Astrocyte (in vitro differentiated cells and primary cell): ENCODE results near the gene UROC1. TPM values are rescaled to one million over a fixed set of nuclear protein-coding genes. Genes with fewer than 3 reads are reported as not detected.

ENCODE experiments used
- DNase-seq: peaks from one replicate; pipeline ENCODE4 v3.0.0-alpha.2; 2010; ENCODE audit warnings: low read depth
- FAIRE-seq: peaks from 2 replicates; lab custom pipeline; 2011; peaks lifted over from hg19 to GRCh38; lab: Jason Lieb, UNC
- H2AFZ ChIP-seq: 2 replicates; pipeline ENCODE4 v1.6.0; 2012; ENCODE audit warnings: low read depth, low read length, inconsistent platforms
- H3K27ac ChIP-seq: 2 replicates; pipeline ENCODE4 v1.5.1; 2011; ENCODE audit warnings: low read depth, low read length, inconsistent platforms
- H3K27me3 ChIP-seq: 2 replicates; pipeline ENCODE4 v1.6.0; 2011; ENCODE audit warnings: low read length, inconsistent platforms; ENCODE audit not compliant: insufficient read depth
- H3K36me3 ChIP-seq: 2 replicates; pipeline ENCODE4 v1.5.1; 2011; ENCODE audit warnings: low read length, inconsistent platforms; ENCODE audit not compliant: insufficient read depth
- H3K4me1 ChIP-seq: 2 replicates; pipeline ENCODE4 v1.5.1; 2011; ENCODE audit warnings: low read length, inconsistent platforms; ENCODE audit not compliant: insufficient read depth
- H3K4me2 ChIP-seq: 2 replicates; pipeline ENCODE4 v1.6.0; 2012; ENCODE audit warnings: low read length, inconsistent platforms
- H3K4me3 ChIP-seq: 2 replicates; pipeline ENCODE4 v1.5.1; 2011; ENCODE audit warnings: low read depth, mild to moderate bottlenecking, low read length, inconsistent platforms; ENCODE audit not compliant: insufficient read depth
- H3K79me2 ChIP-seq: 2 replicates; pipeline ENCODE4 v1.6.0; 2012; ENCODE audit warnings: mild to moderate bottlenecking, low read length, inconsistent platforms; ENCODE audit not compliant: insufficient read depth
- H3K9ac ChIP-seq: 2 replicates; pipeline ENCODE4 v1.6.0; 2012; ENCODE audit warnings: mild to moderate bottlenecking, low read length, inconsistent platforms
- H3K9me3 ChIP-seq: 2 replicates; pipeline ENCODE4 v1.5.1; 2012; ENCODE audit warnings: low read depth, mild to moderate bottlenecking, low read length, inconsistent platforms; ENCODE audit not compliant: insufficient read depth
- H4K20me1 ChIP-seq: 2 replicates; pipeline ENCODE4 v1.6.0; 2012; ENCODE audit warnings: low read length, inconsistent platforms; ENCODE audit not compliant: insufficient read depth
- H3K27ac Mint-ChIP-seq: one replicate; pipeline ENCODE4 v1.8.0; 2021; ENCODE audit warnings: mild to moderate bottlenecking, mixed read lengths; ENCODE audit not compliant: unreplicated experiment
- H3K27me3 Mint-ChIP-seq: one replicate; pipeline ENCODE4 v1.8.0; 2021; ENCODE audit warnings: low read depth, mixed read lengths; ENCODE audit not compliant: unreplicated experiment
- H3K36me3 Mint-ChIP-seq: one replicate; pipeline ENCODE4 v1.8.0; 2021; ENCODE audit warnings: low read depth, mixed read lengths; ENCODE audit not compliant: unreplicated experiment
- H3K4me1 Mint-ChIP-seq: one replicate; pipeline ENCODE4 v1.8.0; 2021; ENCODE audit warnings: low read depth, mixed read lengths; ENCODE audit not compliant: unreplicated experiment
- H3K4me3 Mint-ChIP-seq: one replicate; pipeline ENCODE4 v1.8.0; 2021; ENCODE audit warnings: mild to moderate bottlenecking, moderate library complexity, mixed read lengths; ENCODE audit not compliant: unreplicated experiment
- H3K9me3 Mint-ChIP-seq: one replicate; pipeline ENCODE4 v1.8.0; 2021; ENCODE audit warnings: mild to moderate bottlenecking, mixed read lengths; ENCODE audit not compliant: unreplicated experiment
- EZH2 ChIP-seq: IDR thresholded peaks from 2 replicates; pipeline ENCODE4 v1.6.1; 2012; ENCODE audit warnings: mild to moderate bottlenecking, low read length, inconsistent platforms; ENCODE audit not compliant: insufficient read depth
- total RNA-seq: library from RNA; stranded (reverse); gene quantifications from 2 replicates; pipeline ENCODE4 v1.2.1, GENCODE V29; 2021
- TF ChIP-seq, protein P1 (sequence below): IDR thresholded peaks from 2 replicates; pipeline ENCODE4 v1.5.1; 2011; ENCODE audit warnings: low read depth, mild to moderate bottlenecking, inconsistent platforms, low read length, moderate library complexity; ENCODE audit not compliant: insufficient read depth

The UROC1 gene
- total RNA-seq, 1 donor from 2014 or later: not detected

DNA sequence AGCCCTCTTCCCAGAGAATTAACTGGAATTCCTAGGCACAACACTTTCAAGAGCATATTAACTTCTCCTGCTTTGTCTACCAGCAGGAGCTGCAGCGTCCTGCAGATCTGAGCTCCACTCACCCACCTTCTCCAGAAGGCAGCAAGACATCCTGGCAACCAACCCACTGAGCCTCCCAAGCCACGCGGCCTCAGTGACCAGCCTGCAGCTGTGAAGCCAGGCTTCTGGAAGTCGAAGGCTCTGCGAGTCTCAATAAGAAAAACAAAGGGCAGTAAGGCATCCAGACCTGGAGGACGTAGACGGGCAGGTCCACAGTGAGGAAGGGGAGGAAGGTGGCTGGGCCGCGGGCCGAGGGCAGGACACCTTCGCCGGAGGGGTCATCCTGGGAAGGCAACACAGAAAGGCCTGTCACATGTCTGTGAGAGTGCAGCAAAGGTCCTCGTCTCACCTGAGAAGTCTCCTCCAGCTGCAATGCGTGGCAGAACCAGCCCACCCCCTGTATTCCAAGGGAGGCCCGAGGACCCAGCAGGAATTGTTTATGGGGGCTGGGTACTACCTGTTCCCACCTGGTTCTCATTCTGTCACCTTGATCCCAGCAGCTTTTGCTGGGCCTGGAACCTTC lies 78.1 kb downstream of the UROC1 start:
- H3K9me3 ChIP-seq: no peaks in the 10 kb centered on the region
- no peak for TF ChIP-seq EZH2
- TF ChIP-seq, protein P1, sequence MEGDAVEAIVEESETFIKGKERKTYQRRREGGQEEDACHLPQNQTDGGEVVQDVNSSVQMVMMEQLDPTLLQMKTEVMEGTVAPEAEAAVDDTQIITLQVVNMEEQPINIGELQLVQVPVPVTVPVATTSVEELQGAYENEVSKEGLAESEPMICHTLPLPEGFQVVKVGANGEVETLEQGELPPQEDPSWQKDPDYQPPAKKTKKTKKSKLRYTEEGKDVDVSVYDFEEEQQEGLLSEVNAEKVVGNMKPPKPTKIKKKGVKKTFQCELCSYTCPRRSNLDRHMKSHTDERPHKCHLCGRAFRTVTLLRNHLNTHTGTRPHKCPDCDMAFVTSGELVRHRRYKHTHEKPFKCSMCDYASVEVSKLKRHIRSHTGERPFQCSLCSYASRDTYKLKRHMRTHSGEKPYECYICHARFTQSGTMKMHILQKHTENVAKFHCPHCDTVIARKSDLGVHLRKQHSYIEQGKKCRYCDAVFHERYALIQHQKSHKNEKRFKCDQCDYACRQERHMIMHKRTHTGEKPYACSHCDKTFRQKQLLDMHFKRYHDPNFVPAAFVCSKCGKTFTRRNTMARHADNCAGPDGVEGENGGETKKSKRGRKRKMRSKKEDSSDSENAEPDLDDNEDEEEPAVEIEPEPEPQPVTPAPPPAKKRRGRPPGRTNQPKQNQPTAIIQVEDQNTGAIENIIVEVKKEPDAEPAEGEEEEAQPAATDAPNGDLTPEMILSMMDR: no peak
- H3K4me1 ChIP-seq: no peaks in the 10 kb centered on the region
- no peak overlapping the region for H3K4me2 ChIP-seq
- H3K4me3 ChIP-seq: no peak overlapping the region
- H3K27ac Mint-ChIP-seq: no peak overlapping the region
- DNase-seq: no peak
- no peak for FAIRE-seq
- no peak overlapping the region for H3K27ac ChIP-seq
- no peak overlapping the region for H3K4me3 Mint-ChIP-seq
- H3K9me3 Mint-ChIP-seq: peaks cover 2% of the 10 kb centered on the region
- no peaks in the 10 kb centered on the region for H3K27me3 Mint-ChIP-seq
- peaks cover 5% of the 10 kb centered on the region for H3K36me3 Mint-ChIP-seq
- H3K4me1 Mint-ChIP-seq: no peaks in the 10 kb centered on the region
- no peaks in the 10 kb centered on the region for H4K20me1 ChIP-seq
- H3K79me2 ChIP-seq: no peaks in the 10 kb centered on the region
- no peaks in the 10 kb centered on the region for H3K36me3 ChIP-seq
- H3K27me3 ChIP-seq: no peaks in the 10 kb centered on the region
- no peak overlapping the region for H2AFZ ChIP-seq
- H3K9ac ChIP-seq: no peak overlapping the region

DNA sequence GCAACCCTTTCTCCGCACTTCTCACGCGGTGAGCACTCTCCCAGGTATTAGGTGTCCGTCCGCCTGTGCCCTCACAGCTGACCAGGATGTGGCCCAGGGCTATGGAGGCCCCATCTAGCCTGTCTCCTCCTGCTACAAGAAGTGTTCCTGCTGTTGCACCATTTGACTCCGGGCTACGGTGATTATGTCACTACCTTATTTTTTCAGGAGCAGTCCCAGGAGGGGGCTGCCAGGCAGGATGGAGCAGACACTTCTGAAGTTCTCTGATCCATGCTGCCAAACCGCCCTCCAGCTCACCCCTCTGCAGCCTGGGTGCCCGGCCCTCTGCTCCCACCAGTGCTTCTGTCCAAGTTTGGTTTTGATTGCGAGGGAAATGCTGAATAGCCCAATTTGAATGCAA lies 78.8 kb downstream of the UROC1 start:
- Mint-ChIP-seq H3K27ac (no peak overlapping the region), H3K9me3 (peaks cover 2% of the 10 kb centered on the region), H3K36me3 (peaks cover 6% of the 10 kb centered on the region), H3K4me3 (no peak overlapping the region), H3K27me3 (no peaks in the 10 kb centered on the region), H3K4me1 (no peaks in the 10 kb centered on the region)
- Histone ChIP-seq H3K9ac (no peak overlapping the region), H3K4me2 (no peak overlapping the region), H3K27ac (no peak overlapping the region), H3K9me3 (no peaks in the 10 kb centered on the region), H2AFZ (no peak overlapping the region), H3K4me1 (no peaks in the 10 kb centered on the region), H3K36me3 (no peaks in the 10 kb centered on the region), H4K20me1 (no peaks in the 10 kb centered on the region), H3K27me3 (no peaks in the 10 kb centered on the region), H3K4me3 (no peak overlapping the region), H3K79me2 (no peaks in the 10 kb centered on the region)
- FAIRE-seq (no peak), DNase-seq (no peak)
- TF ChIP-seq, protein P1: no peak
- TF ChIP-seq EZH2: no peak

DNA sequence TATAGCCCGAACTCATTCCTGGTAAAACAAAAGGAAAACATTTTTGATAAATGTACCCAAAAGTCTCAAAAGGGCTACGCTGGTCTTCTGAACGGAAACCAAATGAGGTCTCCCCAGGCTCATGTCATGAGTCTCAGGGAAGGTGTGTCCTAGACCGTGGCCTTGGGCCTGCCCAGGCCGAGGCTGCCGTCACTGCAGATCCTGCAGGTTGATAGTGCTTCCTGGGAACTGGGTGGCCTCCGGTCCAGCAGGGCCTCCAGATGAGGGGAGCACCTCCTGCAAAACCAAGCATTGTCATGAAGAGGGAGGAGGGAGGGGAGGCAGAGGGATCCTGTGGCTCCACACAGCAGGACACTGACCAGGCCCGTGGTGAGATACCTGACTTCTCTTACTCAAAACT lies 79.4 kb downstream of the UROC1 start:
- peaks cover 6% of the 10 kb centered on the region for H3K36me3 Mint-ChIP-seq
- Histone ChIP-seq H3K27me3 (no peaks in the 10 kb centered on the region), H3K4me3 (no peak overlapping the region), H3K9ac (no peak overlapping the region), H3K9me3 (no peaks in the 10 kb centered on the region), H4K20me1 (no peaks in the 10 kb centered on the region), H2AFZ (no peak overlapping the region), H3K27ac (no peak overlapping the region), H3K4me1 (no peaks in the 10 kb centered on the region), H3K36me3 (no peaks in the 10 kb centered on the region), H3K79me2 (no peaks in the 10 kb centered on the region), H3K4me2 (no peak overlapping the region)
- DNase-seq (no peak), FAIRE-seq (no peak)
- TF ChIP-seq, protein P1: no peak
- TF ChIP-seq EZH2: no peak
- no peak overlapping the region for H3K27ac Mint-ChIP-seq
- H3K4me1 Mint-ChIP-seq: no peaks in the 10 kb centered on the region
- H3K4me3 Mint-ChIP-seq: no peak overlapping the region
- H3K9me3 Mint-ChIP-seq: peaks cover 2% of the 10 kb centered on the region
- H3K27me3 Mint-ChIP-seq: no peaks in the 10 kb centered on the region
